Skeletal muscle satellite cell (primary cell): ENCODE data around the gene DGUOK.
"Not testable (repeated sequence)": the region's sequence is repeated elsewhere in the genome, so short reads cannot be mapped to it uniquely, and the experiment has no call there.

Source experiments
- H3K27me3 ChIP-seq: 2 replicates; pipeline ENCODE4 v1.7.0; 2013; ENCODE audit warnings: low read length; ENCODE audit not compliant: control insufficient read depth, insufficient read depth
- H3K36me3 ChIP-seq: 2 replicates; pipeline ENCODE4 v1.7.0; 2013; ENCODE audit warnings: mild to moderate bottlenecking, control low read depth, low read length; ENCODE audit not compliant: insufficient read depth
- H3K4me1 ChIP-seq: 2 replicates; pipeline ENCODE4 v1.7.0; 2013; ENCODE audit warnings: low read length; ENCODE audit not compliant: control insufficient read depth, insufficient read depth
- H3K4me2 ChIP-seq: 2 replicates; pipeline ENCODE4 v1.7.0; 2013; ENCODE audit warnings: mild to moderate bottlenecking, low read length
- H3K4me3 ChIP-seq: 2 replicates; pipeline ENCODE4 v1.7.0; 2013; ENCODE audit warnings: low read length
- H3K9ac ChIP-seq: 2 replicates; pipeline ENCODE4 v1.7.0; 2013; ENCODE audit warnings: mild to moderate bottlenecking, low read depth, low read length, moderate library complexity
- H3K9me3 ChIP-seq: replicated peaks from 2 replicates; pipeline ENCODE4 v1.7.0; 2013; ENCODE audit warnings: mild to moderate bottlenecking, control low read depth, low read length

Gene DGUOK

GRCh38 chr2:73903313-73903712 lies 23.4 kb upstream of the DGUOK start:
- Histone ChIP-seq H3K36me3 (no peaks in the 10 kb centered on the region), H3K4me3 (no peak overlapping the region), H3K9ac (no peak overlapping the region), H3K4me2 (no peak overlapping the region), H3K9me3 (no peaks in the 10 kb centered on the region), H3K27me3 (peaks cover 24% of the 10 kb centered on the region), H3K4me1 (peaks cover 5% of the 10 kb centered on the region)

- not testable (repeated sequence) for H3K9me3 ChIP-seq
These were observed 22.6 kb upstream of the DGUOK start for GRCh38 chr2:73903949-73904613.

GRCh38 chr2:73904952-73905351 lies 21.7 kb upstream of the DGUOK start:
- Histone ChIP-seq H3K27me3 (peaks cover 18% of the 10 kb centered on the region), H3K4me3 (no peak overlapping the region), H3K9me3 (no peaks in the 10 kb centered on the region), H3K4me1 (peaks cover 5% of the 10 kb centered on the region), H3K4me2 (no peak overlapping the region), H3K36me3 (no peaks in the 10 kb centered on the region), H3K9ac (no peak overlapping the region)

More at GRCh38 chr2:73903949-73904613, 22.6 kb upstream of the DGUOK start:
- peaks cover 22% of the 10 kb centered on the region for H3K27me3 ChIP-seq
- not testable (repeated sequence) for H3K4me3 ChIP-seq, H3K4me2 ChIP-seq, H3K9ac ChIP-seq, H3K4me1 ChIP-seq, H3K36me3 ChIP-seq

GRCh38 chr2:73906847-73907505 lies 19.7 kb upstream of the DGUOK start:
- peaks cover 5% of the 10 kb centered on the region for H3K4me1 ChIP-seq
- H3K9ac ChIP-seq: no peak overlapping the region
- H3K36me3 ChIP-seq: no peaks in the 10 kb centered on the region
- no peak overlapping the region for H3K4me3 ChIP-seq
- no peak overlapping the region for H3K4me2 ChIP-seq
- peaks cover 10% of the 10 kb centered on the region for H3K27me3 ChIP-seq
- H3K9me3 ChIP-seq: no peaks in the 10 kb centered on the region

GRCh38 chr2:73907840-73908452 lies 18.7 kb upstream of the DGUOK start:
- no peaks in the 10 kb centered on the region for H3K9me3 ChIP-seq
- H3K9ac ChIP-seq: no peak overlapping the region
- no peak overlapping the region for H3K4me3 ChIP-seq
- H3K27me3 ChIP-seq: peaks cover 4% of the 10 kb centered on the region
- H3K4me1 ChIP-seq: peaks cover 5% of the 10 kb centered on the region
- no peaks in the 10 kb centered on the region for H3K36me3 ChIP-seq
- H3K4me2 ChIP-seq: no peak overlapping the region

- Histone ChIP-seq H3K4me3 (no peak overlapping the region), H3K4me2 (no peak overlapping the region), H3K9me3 (no peaks in the 10 kb centered on the region), H3K36me3 (no peaks in the 10 kb centered on the region), H3K27me3 (peaks cover 2% of the 10 kb centered on the region), H3K9ac (no peak overlapping the region), H3K4me1 (peaks cover 5% of the 10 kb centered on the region)
These were observed 17.7 kb upstream of the DGUOK start for GRCh38 chr2:73908689-73909652.

- Histone ChIP-seq H3K9me3 (no peaks in the 10 kb centered on the region), H3K9ac (no peak overlapping the region), H3K4me3 (no peak overlapping the region), H3K27me3 (peaks cover 6% of the 10 kb centered on the region), H3K4me2 (no peak overlapping the region), H3K4me1 (peaks cover 5% of the 10 kb centered on the region), H3K36me3 (no peaks in the 10 kb centered on the region)
These were observed 15.7 kb upstream of the DGUOK start for GRCh38 chr2:73910873-73911547.

GRCh38 chr2:73911548-73912208 lies 15.0 kb upstream of the DGUOK start:
- no peaks in the 10 kb centered on the region for H3K36me3 ChIP-seq
- peaks cover 6% of the 10 kb centered on the region for H3K27me3 ChIP-seq
- no peak overlapping the region for H3K4me2 ChIP-seq
- no peaks in the 10 kb centered on the region for H3K9me3 ChIP-seq
- H3K4me1 ChIP-seq: peaks cover 5% of the 10 kb centered on the region
- H3K4me3 ChIP-seq: no peak overlapping the region
- H3K9ac ChIP-seq: no peak overlapping the region

GRCh38 chr2:73913414-73914054 lies 13.1 kb upstream of the DGUOK start:
- H3K36me3 ChIP-seq: no peaks in the 10 kb centered on the region
- no peaks in the 10 kb centered on the region for H3K4me1 ChIP-seq
- no peaks in the 10 kb centered on the region for H3K9me3 ChIP-seq
- peaks cover 9% of the 10 kb centered on the region for H3K27me3 ChIP-seq
- H3K4me2 ChIP-seq: no peak overlapping the region
- no peak overlapping the region for H3K4me3 ChIP-seq
- no peak overlapping the region for H3K9ac ChIP-seq

GRCh38 chr2:73914667-73915066 lies 12.0 kb upstream of the DGUOK start:
- Histone ChIP-seq H3K4me1 (no peaks in the 10 kb centered on the region), H3K4me3 (no peak overlapping the region), H3K9ac (no peak overlapping the region), H3K36me3 (no peaks in the 10 kb centered on the region), H3K9me3 (no peaks in the 10 kb centered on the region), H3K4me2 (no peak overlapping the region), H3K27me3 (peaks cover 17% of the 10 kb centered on the region)
